Adrenal gland (tissue), 5 donors: Measurements from ENCODE around the gene PLA2G4F.

ENCODE experiments used
- CTCF ChIP-seq, 6 experiments: fragments of 450-650 bp in 4 of 6; fragments of 200-600 bp in 2 of 6; sonication (generic) in 1 of 6; IDR thresholded peaks; 1 replicate in 5 of 6; 2 replicates in 1 of 6; pipeline versions ENCODE4 v1.5.1 to v1.8.0; 2016 to 2021; ENCODE audit warnings: antibody characterized with exemption in 6 of 6, mild to moderate bottlenecking in 2 of 6, moderate library complexity in 1 of 6
- POLR2A ChIP-seq, 2 donors: fragments of 450-650 bp; IDR thresholded peaks; one replicate each; pipeline ENCODE4 v1.6.1; 2017; ENCODE audit warnings: antibody characterized with exemption in 2 of 2, mild to moderate bottlenecking in 2 of 2, moderate library complexity in 1 of 2
- donor health status: DM: no; HTN: no; CAD: no.

GRCh38 chr15:42102646-42103235, 53.7 kb downstream of the PLA2G4F start:
- TF ChIP-seq POLR2A (IDR thresholded peaks at IDR 0.05) (no peak), CTCF (IDR thresholded peaks at IDR 0.05) (no peak)
